Epithelial cell of prostate (primary cell): ENCODE results near the gene KDM4C.

Experiments
- DNase-seq: peaks from one replicate; pipeline ENCODE4 v3.0.0-alpha.2; 2011; ENCODE audit warnings: low read depth, low spot score
- H3K27ac ChIP-seq: fragments of 450-650 bp; 2 replicates; pipeline ENCODE4 v1.5.1; 2017; ENCODE audit warnings: mild to moderate bottlenecking

KDM4C gene

DNA sequence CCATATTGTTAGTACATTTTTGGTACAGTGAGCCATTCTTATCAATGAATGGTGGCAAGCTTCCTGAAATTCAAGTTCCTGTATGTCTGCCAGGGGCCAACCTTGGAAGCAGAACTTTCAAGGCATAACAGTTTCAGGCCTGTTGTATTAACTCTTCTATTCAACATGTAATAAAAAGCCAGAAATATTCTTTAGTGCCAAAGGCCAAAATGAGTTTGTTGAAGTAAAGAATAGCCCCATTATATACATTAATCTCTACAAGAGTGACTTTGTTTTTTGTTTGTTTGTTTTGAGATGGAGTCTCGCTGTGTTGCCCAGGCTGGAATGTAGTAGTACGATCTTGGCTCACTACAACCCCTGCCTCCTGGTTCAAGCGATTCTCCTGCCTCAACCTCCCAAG lies 321.3 kb downstream of the KDM4C start:
- H3K27ac ChIP-seq: no peak overlapping the region
- DNase-seq: no peak

DNA sequence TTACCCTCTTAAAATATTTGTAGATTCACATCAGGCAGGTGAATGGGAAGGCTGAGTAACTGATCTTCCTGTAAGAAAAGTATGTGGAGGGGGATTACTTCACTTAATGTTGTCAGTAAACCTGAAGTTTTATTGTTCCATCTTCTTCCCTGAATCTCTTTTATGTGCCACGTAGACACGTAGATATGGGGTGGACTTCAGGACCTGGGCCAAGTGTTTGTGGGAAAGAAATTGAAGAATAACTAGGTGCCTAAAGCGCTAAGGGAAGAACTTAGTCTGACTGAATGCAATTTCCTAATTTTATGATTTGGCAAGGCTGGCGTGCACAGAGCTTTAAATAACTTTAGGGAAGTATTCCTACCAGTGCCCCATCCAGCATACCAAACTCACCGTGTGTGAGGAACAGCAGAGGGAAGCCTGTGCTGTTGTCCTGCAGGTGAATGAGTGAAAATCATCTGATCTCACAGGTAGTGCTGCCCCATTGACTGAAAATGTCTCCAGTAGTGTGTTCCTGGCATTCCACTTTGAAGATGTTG lies 323.4 kb downstream of the KDM4C start:
- no peak overlapping the region for H3K27ac ChIP-seq
- DNase-seq: peak; percentile 1

DNA sequence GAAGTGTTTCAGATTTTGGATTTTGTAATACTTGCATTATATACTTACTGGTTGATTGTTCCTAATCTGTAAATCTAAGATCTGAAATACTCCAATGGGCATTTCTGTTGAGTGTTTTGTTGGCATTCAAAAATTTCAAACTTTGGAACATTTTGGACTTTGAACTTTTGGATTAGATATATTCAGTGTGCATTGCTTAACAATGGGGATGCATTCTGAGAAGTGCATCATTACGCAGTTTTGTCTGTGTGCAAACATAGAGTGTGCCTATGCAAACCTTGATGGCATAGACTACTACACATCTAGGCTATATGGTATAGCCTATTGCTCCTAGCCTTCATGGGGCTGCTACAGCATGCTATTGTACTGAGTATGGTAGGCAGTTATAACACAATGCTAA lies 325.4 kb downstream of the KDM4C start:
- H3K27ac ChIP-seq: no peak overlapping the region
- DNase-seq: no peak

DNA sequence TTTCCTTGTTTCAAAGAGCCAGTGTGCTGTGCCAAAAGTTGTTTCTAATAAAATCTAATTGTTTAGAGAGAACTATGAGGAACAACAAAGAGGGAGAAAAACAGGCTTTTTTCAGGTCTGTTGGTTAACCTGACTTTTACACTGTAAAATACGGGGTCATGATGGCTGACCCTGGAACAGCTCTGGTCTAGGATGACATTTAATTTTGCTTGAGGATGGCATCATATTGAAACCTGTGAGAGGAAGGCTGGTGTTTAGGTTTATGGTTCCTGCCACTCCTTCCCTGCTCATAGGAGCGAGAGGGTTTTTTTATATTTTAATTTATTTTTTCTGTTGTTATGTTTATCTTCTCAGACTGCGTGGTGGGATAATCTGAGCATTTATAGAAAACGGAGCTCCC lies 327.6 kb downstream of the KDM4C start:
- no peak overlapping the region for H3K27ac ChIP-seq
- no peak for DNase-seq

DNA sequence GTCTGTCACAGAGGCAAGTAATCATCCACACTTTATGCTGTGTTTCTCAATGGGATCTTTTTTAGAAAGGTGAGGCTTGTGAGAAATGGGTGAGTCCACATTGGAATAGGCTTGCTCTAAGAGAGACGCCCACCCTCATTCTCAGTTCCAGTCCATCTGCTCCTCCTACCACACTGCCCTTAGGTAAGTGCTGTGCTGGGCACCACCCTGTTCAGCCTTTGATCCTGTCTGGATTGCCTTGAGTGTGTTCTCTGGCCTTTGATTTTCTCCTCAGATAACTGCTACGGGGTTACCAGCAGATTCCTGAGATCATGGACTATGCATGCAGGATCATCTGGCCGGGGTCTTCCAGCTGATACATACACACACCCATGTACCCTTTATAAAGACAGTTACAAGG lies 328.6 kb downstream of the KDM4C start:
- H3K27ac ChIP-seq: no peak overlapping the region
- no peak for DNase-seq

DNA sequence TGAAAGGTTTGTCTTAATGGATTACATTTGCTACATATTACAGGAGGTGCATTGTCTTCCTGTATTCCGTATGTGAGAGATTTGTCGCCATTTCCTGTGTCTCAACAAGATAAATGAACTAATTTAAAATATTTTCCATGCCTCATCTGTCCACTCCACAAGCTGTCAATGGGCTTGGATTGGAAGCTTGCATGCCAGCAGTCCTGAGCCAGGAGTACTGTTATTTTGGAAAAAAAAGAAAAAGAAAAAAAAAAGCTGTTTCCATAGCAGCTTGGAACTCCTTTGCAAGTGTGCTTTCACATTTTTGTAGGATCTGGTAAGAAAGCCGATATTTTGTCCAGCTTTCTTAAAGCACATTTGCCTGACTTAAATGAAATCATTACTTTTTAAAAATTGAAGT lies 330.8 kb downstream of the KDM4C start:
- H3K27ac ChIP-seq: no peak overlapping the region
- no peak for DNase-seq

DNA sequence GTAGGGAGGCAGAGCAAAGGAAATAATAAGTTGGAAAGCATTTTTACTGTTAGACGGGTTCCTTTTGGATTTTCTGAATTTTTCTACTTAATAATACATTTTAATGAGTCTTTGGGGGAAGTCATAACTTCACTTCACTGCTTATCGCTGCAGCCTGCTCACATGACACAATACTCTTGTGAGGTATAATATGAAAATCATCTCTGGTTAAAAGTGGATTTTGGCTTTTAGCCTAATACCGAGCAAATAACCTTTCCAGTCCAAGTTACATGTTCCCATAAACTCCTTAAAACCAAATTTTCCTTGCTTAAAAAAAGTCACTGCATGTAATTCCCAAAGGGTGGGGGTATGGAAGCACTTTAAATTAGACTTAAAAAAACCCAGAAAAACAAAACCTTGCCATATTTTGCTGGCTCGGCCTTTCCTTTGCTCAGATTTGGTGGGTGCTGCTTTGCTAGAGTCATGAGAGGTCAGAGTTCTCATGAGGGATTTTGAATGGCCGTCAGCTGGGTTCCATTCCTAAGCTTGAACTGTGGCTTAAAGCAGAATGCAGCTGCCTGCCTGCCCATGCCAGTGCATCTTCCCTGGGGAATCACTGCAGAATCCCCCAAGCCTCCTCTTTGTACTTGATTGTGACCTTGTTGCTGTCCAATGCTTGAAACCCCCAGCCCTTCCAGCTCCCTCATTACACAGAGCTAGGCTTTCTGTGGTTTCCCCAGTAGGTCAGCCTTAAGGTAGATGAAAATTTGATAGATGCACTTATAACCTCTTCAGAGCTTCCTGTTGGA lies 331.8 kb downstream of the KDM4C start:
- no peak for DNase-seq
- no peak overlapping the region for H3K27ac ChIP-seq

DNA sequence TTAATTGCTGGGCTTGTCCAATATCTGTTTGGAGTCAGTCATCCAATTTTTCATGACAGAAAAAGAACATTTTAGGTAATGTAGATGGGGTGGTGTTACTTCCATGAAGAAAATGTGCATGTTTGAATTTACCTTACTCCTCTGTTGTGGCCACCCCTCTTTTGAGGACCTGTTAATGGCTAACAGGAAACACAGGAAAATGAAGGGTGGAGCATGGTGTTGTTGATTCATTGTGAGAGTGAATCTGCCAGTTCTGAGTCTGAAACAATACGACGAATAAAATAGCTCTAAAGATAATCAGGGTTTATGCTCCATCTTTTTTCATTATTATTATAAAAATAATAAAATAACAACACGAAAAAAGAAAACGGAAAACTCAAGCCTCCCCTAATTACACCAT lies 335.3 kb downstream of the KDM4C start:
- H3K27ac ChIP-seq: no peak overlapping the region
- no peak for DNase-seq

DNA sequence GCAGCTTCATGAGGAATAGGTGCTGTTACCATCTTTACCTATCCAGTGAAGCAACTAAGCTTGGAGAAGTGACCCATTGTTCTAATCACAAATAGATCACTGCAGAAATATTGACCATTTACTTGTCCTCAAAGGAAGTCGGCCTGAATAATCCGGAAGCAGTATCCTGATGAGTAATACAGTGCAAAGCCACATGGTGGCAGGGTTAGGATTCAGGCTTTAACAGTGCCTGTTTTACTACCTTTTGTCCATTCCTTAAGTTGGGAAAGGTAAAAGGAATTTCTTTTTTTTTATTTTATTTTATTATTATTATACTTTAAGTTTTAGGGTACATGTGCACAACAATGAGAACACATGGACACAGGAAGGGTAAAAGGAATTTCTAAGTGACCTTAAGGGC lies 336.3 kb downstream of the KDM4C start:
- no peak overlapping the region for H3K27ac ChIP-seq
- no peak for DNase-seq

DNA sequence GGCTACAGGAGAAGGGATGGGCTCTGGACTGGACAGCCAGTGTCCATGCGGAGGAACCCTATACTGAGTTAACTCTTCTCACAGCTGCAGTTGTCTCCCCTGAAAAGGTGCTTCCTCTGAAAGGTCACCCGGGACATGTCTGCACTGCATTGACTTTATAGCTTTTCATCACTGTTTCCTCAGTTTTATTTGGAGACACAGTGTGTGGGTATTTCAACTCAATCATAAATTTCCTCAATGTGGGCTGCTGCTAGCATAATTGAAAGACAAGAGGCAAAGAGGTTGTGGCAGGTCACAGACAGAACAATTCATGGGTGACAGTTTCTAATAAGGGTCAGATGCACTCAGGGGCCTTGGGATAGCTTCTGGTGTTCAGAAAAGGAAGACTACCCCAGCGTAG lies 336.8 kb downstream of the KDM4C start:
- H3K27ac ChIP-seq: no peak overlapping the region

DNA sequence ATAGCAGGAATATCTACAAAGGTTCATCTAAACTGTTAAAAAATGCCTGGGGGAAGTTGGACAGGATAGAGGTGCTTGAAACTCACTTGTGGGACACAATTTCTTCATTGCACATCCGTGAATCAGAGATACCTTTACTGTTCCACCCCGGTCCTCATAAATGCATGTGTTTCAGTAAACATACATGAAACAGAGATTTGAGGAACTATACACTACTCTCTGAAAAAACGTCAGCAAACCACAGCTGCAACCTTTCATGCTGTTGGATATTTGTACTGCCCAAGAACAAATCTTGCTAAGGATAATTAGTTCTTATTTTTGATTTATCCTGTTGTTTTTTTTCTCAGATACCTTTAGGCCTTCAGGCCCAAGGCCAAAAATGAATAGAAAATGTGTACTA lies 337.3 kb downstream of the KDM4C start:
- no peak overlapping the region for H3K27ac ChIP-seq
- DNase-seq: no peak

More for the DNA sequence above, 336.8 kb downstream of the KDM4C start:
- no peak for DNase-seq

DNA sequence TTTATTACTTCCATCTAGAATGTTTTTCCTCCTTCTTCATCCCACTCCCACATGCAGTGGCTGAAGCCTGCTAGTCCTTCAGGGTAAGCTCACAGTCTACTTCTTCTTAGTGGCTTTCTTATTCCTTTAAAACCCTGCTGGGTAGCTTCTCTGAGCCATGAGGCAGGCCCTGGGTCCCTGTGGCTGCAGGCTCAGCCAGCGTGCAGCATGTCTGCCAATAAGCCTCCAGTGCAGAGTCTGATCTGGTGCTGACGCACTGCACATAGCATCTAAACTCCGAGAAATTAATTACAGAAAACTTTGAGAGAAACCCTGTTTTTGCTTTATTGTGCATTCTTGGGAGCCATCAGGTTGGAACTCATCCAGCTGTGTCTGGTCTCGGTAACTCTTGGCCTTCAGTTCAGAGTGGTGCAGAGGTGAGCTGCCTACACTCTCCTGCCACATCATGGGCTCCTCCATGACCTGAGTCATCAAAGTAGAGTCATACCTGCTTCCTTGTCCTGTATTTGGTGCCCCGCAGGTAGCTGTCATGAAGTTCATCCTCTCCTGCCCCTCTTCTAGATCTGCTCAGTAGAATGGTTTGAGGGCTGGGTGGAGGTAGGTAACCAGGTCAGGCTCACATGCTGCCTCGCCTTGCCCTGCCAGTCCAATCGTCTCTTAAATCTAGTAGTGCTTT lies 339.4 kb downstream of the KDM4C start:
- DNase-seq: peak; percentile 2
- H3K27ac ChIP-seq: no peak overlapping the region

DNA sequence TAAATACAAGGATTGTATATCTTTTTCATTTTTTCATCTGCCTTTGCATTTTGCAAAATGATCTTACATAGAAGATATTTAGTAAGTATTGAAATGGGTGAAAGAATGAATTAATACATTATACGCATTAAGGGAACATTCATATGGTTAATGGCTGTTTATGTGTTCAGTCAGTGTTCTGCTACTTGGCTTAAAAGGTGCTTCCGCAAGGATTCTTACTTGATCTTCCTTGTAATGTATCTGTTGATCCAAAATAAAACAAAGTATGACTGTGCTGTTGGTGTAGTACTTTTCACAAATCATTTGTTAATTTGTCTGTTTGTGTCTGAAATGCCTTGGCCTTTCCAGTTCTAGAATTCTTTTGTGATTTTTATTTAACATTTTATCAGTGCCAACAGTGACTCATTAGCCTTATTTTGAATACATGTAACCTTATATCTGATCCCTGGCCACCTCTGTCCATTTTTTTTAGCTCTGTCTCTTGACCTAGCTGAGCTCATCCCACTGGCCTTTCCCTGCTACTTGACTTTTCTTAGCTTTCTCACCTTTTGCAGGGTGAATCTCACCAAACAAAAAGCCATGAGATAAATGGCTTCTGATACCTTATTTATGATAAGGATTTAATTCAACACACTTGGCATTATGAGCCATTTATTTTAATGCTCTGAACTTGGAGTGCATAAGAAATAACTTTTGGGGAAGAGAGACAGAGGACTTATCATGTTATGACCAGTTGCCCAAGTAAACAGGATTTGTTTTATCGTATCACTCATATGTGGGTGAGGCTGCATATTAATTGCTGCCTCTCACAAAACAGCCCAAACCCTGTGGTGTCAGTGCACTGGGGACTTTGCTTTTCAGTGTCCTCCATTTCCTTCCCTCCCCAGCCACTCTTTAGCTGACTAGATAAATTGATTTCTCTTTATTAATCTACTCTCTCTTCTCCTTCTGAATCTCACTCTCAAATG lies 340.3 kb downstream of the KDM4C start:
- no peak for DNase-seq
- H3K27ac ChIP-seq: no peak overlapping the region

DNA sequence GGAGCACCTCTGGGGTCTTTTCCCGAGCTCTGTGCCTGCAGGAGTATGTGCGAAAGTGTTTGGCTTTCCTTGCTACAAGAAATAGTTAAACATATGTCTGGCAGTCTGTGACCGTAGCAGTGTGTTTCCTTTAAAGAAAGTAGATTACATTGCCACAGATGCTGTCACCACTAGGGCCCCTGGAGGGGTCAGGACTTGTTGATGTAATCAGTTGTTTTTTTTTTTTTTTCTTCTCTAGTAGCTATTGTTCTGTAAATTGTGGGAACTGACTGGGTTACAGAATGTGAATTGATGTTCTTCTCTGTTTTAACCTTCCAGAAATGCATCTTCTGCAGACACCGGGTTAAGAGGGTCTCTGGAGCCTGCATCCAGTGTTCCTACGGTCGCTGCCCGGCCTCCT lies 345.6 kb downstream of the KDM4C start:
- no peak for DNase-seq
- no peak overlapping the region for H3K27ac ChIP-seq

DNA sequence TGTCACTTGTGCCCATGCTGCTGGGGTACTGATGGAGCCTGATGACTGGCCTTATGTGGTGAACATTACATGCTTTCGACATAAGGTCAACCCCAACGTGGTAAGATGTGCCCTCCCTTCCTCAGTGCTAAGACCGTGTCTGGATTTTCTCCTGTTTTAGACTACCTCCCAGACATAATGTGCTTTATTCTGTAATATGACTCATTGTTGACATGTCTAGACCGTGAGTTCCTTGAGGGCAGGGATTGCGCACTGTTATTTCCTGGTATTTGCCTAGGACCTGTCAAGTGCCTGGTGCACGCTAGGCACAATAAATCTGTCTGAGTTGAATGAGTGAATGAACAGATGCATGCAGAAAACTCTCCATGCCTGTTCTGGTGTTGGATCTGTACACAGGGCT lies 346.0 kb downstream of the KDM4C start:
- peak; percentile 66 for DNase-seq

DNA sequence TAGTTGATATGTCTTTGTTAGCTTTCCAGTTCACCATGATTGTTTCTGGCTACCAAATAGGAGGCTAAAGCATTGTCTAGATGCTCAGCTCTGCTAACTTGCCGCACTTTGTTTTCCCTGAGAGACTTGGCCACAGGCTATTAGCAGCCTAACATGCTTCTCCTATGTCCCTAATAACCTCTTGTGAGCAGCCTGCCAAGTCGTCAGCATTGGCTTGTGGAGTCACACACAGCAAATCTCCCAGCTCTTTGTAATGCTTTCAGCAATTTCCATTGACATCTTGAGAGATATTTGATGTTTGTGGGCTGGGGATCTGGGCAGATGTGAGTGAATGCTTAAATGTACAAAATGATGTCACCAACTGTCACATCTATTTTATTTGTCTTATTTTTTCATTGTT lies 346.9 kb downstream of the KDM4C start:
- DNase-seq: no peak
- H3K27ac ChIP-seq: no peak overlapping the region

More for the DNA sequence above, 346.0 kb downstream of the KDM4C start:
- H3K27ac ChIP-seq: no peak overlapping the region

DNA sequence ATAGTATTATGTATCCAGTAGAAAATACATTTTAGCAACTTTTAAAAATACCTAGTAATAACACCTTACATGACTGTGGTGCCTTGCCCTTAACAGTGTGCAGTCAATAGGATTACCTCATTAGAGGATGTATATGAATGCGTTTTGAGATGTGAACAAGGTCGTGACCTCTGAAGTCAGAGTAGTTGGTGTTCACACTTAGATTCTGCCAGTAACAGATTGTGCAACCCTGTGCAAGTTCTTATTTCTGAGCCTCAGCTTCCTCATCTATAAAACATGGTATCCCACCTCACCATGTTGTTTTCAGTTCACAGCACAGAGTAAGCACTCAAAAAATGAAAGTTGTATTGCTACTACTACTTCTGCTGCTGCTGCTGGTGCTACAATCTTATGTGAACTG lies 347.3 kb downstream of the KDM4C start:
- DNase-seq: no peak
- H3K27ac ChIP-seq: no peak overlapping the region

DNA sequence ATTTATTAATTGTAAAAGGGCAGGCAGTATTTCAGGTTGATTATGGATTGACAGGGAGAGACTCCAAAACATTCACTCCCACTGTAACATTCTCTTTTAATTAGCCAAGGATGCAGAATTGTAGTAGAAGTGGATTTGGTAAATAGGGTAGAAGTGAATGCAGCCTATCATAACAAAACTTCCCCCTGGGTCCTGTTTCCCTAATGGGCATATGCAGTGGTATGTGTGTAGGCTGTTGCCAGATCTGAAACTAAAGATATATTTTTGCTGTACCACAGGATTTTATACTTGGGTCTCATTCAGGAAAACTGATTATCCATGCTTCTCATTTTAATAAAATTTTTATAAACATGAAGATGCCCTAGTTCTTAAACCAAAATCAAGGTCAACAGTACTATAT lies 351.2 kb downstream of the KDM4C start:
- no peak for DNase-seq
- no peak overlapping the region for H3K27ac ChIP-seq

DNA sequence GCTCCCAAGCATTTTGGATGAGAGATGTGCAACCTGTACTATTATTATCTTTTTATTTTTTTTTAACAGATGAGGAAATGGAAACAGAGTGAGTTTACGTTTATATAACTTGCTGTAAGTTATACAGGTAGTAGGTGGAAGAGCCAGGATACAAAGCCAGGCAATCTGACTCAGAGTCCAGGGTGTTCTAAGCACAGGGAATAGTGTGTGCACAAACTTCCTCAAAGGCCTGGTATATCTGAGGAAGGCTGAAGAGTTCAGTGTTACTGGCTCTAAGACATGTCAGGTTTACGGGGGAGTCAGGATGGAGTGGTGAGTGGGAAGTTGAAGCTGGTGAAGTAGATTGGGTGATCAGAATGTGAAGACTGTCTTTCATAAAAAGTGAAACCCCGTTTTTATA lies 353.6 kb downstream of the KDM4C start:
- DNase-seq: no peak

DNA sequence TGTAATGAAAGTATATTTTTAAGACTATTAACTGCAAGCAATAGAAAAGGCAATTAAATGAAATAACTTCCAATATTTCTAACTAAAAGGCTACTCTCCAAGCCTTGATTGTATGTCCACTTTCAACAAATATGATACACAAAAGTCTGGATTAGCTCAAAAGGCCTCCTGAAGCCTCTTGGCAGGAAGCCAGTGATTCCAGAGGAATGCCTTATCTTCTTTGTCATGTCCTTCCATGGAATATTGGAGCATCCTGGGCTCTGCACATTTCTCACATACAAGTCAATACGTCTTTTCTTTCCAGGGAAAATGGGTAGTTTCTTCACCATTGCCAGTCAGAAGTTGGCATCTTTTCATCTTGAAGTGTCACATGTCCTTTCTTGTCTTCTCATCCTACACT lies 357.8 kb downstream of the KDM4C start:
- no peak for DNase-seq
- no peak overlapping the region for H3K27ac ChIP-seq

More for the DNA sequence above, 353.6 kb downstream of the KDM4C start:
- no peak overlapping the region for H3K27ac ChIP-seq
